HG02885 (cell line): ENCODE data around the gene DNMT3A.

ENCODE experiments used
- ATAC-seq: cut with Tn5 transposase; IDR thresholded peaks from one replicate; pipeline ENCODE4 v1.9.1; 2021; ENCODE audit warnings: mild to moderate bottlenecking; ENCODE audit not compliant: unreplicated experiment, poor library complexity

DNMT3A gene

GRCh38 chr2:25247792-25248512 lies 93.8 kb downstream of the DNMT3A start:
- ATAC-seq: no peak

GRCh38 chr2:25246558-25247290 lies 95.0 kb downstream of the DNMT3A start:
- no peak for ATAC-seq

- ATAC-seq: no peak
Measured at GRCh38 chr2:25246001-25246400, 95.7 kb downstream of the DNMT3A start.

GRCh38 chr2:25245141-25245540 lies 96.6 kb downstream of the DNMT3A start:
- ATAC-seq: no peak

GRCh38 chr2:25243995-25244394 lies 97.7 kb downstream of the DNMT3A start:
- no peak for ATAC-seq

GRCh38 chr2:25241452-25241851 lies 100.3 kb downstream of the DNMT3A start:
- no peak for ATAC-seq

GRCh38 chr2:25240636-25241035 lies 101.1 kb downstream of the DNMT3A start:
- no peak for ATAC-seq

GRCh38 chr2:25238920-25239319 lies 102.8 kb downstream of the DNMT3A start:
- ATAC-seq: no peak

- no peak for ATAC-seq
Measured at GRCh38 chr2:25237764-25238163, 104.0 kb downstream of the DNMT3A start.

- ATAC-seq: no peak
Measured at GRCh38 chr2:25236736-25237135, 105.0 kb downstream of the DNMT3A start.

- ATAC-seq: no peak
Measured at GRCh38 chr2:25234738-25235137, 107.0 kb downstream of the DNMT3A start.

- ATAC-seq: no peak
Measured at GRCh38 chr2:25233916-25234605, 107.7 kb downstream of the DNMT3A start.

- no peak for ATAC-seq
Measured at GRCh38 chr2:25232248-25232825, 109.4 kb downstream of the DNMT3A start.

- no peak for ATAC-seq
Measured at GRCh38 chr2:25230948-25231311, 110.8 kb downstream of the DNMT3A start.

- no peak for ATAC-seq
Measured at GRCh38 chr2:25230198-25230947, 111.4 kb downstream of the DNMT3A start.

- no peak for ATAC-seq
Measured at GRCh38 chr2:25229279-25230197, 112.2 kb downstream of the DNMT3A start.

- ATAC-seq: no peak
Measured at GRCh38 chr2:25228848-25229278, 112.9 kb downstream of the DNMT3A start.

- no peak for ATAC-seq
Measured at GRCh38 chr2:25227576-25227975, 114.1 kb downstream of the DNMT3A start.

- ATAC-seq: no peak
Measured at GRCh38 chr2:25226827-25227226, 114.9 kb downstream of the DNMT3A start.
